ENCODE measurements around the gene VWA3A. TPM values are rescaled to one million over a fixed set of nuclear protein-coding genes. Genes with fewer than 3 reads are reported as not detected.
"Not testable (repeated sequence)": the region's sequence is repeated elsewhere in the genome, so short reads cannot be mapped to it uniquely, and the experiment has no call there.

The VWA3A gene
- total and polyA plus RNA-seq, 2 of the 4 experiments (the other 2 are of a cell fraction), result not detected

GRCh38 chr16:22043882-22044281 is 48.5 kb upstream of the VWA3A start:
- H3K9me3 ChIP-seq (ENCODE audit: control insufficient read depth, insufficient read depth, low read length); POLR2A ChIA-PET (ENCODE audit: unreplicated experiment); dilution Hi-C loops (cut with HindIII; ENCODE audit: low sequenced_read_pairs, unreplicated experiment): not testable (repeated sequence)

GRCh38 chr16:22045888-22046287 is 46.5 kb upstream of the VWA3A start:
- H3K9me3 ChIP-seq (ENCODE audit: control insufficient read depth, insufficient read depth, low read length); H4K5ac ChIP-seq (ENCODE audit: low read depth, low read length); intact Hi-C loops (cut with micrococcal nuclease); H3K56ac ChIP-seq (ENCODE audit: extremely low read depth, insufficient read depth, low read length); H4K8ac ChIP-seq (ENCODE audit: low read depth in 2 of 2, low read length in 2 of 2); dilution Hi-C loops (cut with HindIII; ENCODE audit: low sequenced_read_pairs, unreplicated experiment); H3K36me3 ChIP-seq (ENCODE audit: control insufficient read depth, insufficient read depth, low read length); H3K27ac ChIP-seq (ENCODE audit: insufficient read depth, low read length); H2AFZ ChIP-seq (replicated peaks; ENCODE audit: low read length, poor library complexity); H3K9ac ChIP-seq (ENCODE audit: low read depth, low read length); in situ Hi-C loops (cut with MboI; ENCODE audit: low sequenced_read_pairs); H3K14ac ChIP-seq (replicated peaks; ENCODE audit: low read depth, low read length); H4K20me1 ChIP-seq (ENCODE audit: insufficient read depth, low read length); H3K4me2 ChIP-seq (ENCODE audit: low read depth, low read length); H2AK9ac ChIP-seq (replicated peaks; ENCODE audit: low read depth, low read length, poor library complexity); H3K18ac ChIP-seq (ENCODE audit: low read depth, low read length); H2BK15ac ChIP-seq (ENCODE audit: low read depth, low read length); H3K27me3 ChIP-seq (ENCODE audit: control insufficient read depth, insufficient read depth, low read length); POLR2A ChIA-PET (ENCODE audit: unreplicated experiment); H4K91ac ChIP-seq (ENCODE audit: insufficient read depth, low read depth, low read length); ATAC-seq (ENCODE audit: low read depth); H2AK5ac ChIP-seq (ENCODE audit: low read depth, low read length); H3K4me1 ChIP-seq (ENCODE audit: control insufficient read depth, insufficient read depth, low read length); H3K9me1 ChIP-seq (ENCODE audit: insufficient read depth, low read length); H2BK120ac ChIP-seq (ENCODE audit: low read depth, low read length); H3K4me3 ChIP-seq (ENCODE audit: insufficient read depth, low read depth, low read length); H3K4ac ChIP-seq (ENCODE audit: low read depth, low read length); H2BK20ac ChIP-seq (ENCODE audit: low read depth, low read length); BruUV-seq (replicated peaks); H2BK5ac ChIP-seq (ENCODE audit: low read depth, low read length, poor library complexity, severe bottlenecking); H3K23ac ChIP-seq (ENCODE audit: low read depth, low read length); DNase-seq: not testable (repeated sequence)
- H3K79me1 ChIP-seq (ENCODE audit: low read depth in 1 of 2, low read length in 2 of 2), result peaks cover 35 to 56% of the 10 kb centered on the region in 2 experiments
- WGBS, 2 experiments (ENCODE audit: extremely low coverage in 2 of 2, insufficient read length in 1 of 2), result no CpG with 5 or more reads among the region's 5 CpGs
- CTCF ChIA-PET, result interaction anchor here (0.6 kb wide), 1 partner anchor 22 kb away, joined by 3 read pairs; no protein-coding TSS in a partner anchor

More at GRCh38 chr16:22043882-22044281, 48.5 kb upstream of the VWA3A start:
- H4K91ac ChIP-seq (ENCODE audit: insufficient read depth, low read depth, low read length); H2AK9ac ChIP-seq (replicated peaks; ENCODE audit: low read depth, low read length, poor library complexity); CTCF ChIA-PET; H3K56ac ChIP-seq (ENCODE audit: extremely low read depth, insufficient read depth, low read length); H3K14ac ChIP-seq (replicated peaks; ENCODE audit: low read depth, low read length); BruUV-seq (replicated peaks); H4K20me1 ChIP-seq (ENCODE audit: insufficient read depth, low read length); H3K4me2 ChIP-seq (ENCODE audit: low read depth, low read length); H3K4me1 ChIP-seq (ENCODE audit: control insufficient read depth, insufficient read depth, low read length); H2BK15ac ChIP-seq (ENCODE audit: low read depth, low read length); in situ Hi-C loops (cut with MboI; ENCODE audit: low sequenced_read_pairs); H4K8ac ChIP-seq (ENCODE audit: low read depth in 2 of 2, low read length in 2 of 2); H3K36me3 ChIP-seq (ENCODE audit: control insufficient read depth, insufficient read depth, low read length); H3K27ac ChIP-seq (ENCODE audit: insufficient read depth, low read length); H2BK120ac ChIP-seq (ENCODE audit: low read depth, low read length); H3K9me1 ChIP-seq (ENCODE audit: insufficient read depth, low read length); H2BK20ac ChIP-seq (ENCODE audit: low read depth, low read length); H2BK5ac ChIP-seq (ENCODE audit: low read depth, low read length, poor library complexity, severe bottlenecking); H3K18ac ChIP-seq (ENCODE audit: low read depth, low read length); H2AK5ac ChIP-seq (ENCODE audit: low read depth, low read length); ATAC-seq (ENCODE audit: low read depth); H3K9ac ChIP-seq (ENCODE audit: low read depth, low read length); H3K4ac ChIP-seq (ENCODE audit: low read depth, low read length); H2AFZ ChIP-seq (replicated peaks; ENCODE audit: low read length, poor library complexity); intact Hi-C loops (cut with micrococcal nuclease); H4K5ac ChIP-seq (ENCODE audit: low read depth, low read length); H3K23ac ChIP-seq (ENCODE audit: low read depth, low read length); H3K27me3 ChIP-seq (ENCODE audit: control insufficient read depth, insufficient read depth, low read length); DNase-seq; H3K4me3 ChIP-seq (ENCODE audit: insufficient read depth, low read depth, low read length): not testable (repeated sequence)
- WGBS, 2 experiments (ENCODE audit: extremely low coverage in 2 of 2, insufficient read length in 1 of 2), result no CpG with 5 or more reads among the region's 3 CpGs
- peaks cover 23 to 53% of the 10 kb centered on the region in 2 experiments for H3K79me1 ChIP-seq (ENCODE audit: low read depth in 1 of 2, low read length in 2 of 2)

Data from IMR-90 (cell line).